Endothelial cell (in vitro differentiated cells): ENCODE results near the gene MTMR10. TPM values are rescaled to one million over a fixed set of nuclear protein-coding genes. Genes with fewer than 3 reads are reported as not detected.

ENCODE experiments used
- DNase-seq: peaks from one replicate; pipeline ENCODE4 v3.0.0; 2021; ENCODE audit warnings: low spot score
- H3K27ac Mint-ChIP-seq: one replicate; pipeline ENCODE4 v1.8.0; 2021; ENCODE audit warnings: mixed read lengths, inconsistent platforms; ENCODE audit not compliant: unreplicated experiment
- H3K27me3 Mint-ChIP-seq: one replicate; pipeline ENCODE4 v1.8.0; 2021; ENCODE audit warnings: mild to moderate bottlenecking, moderate library complexity, mixed read lengths, inconsistent platforms; ENCODE audit not compliant: unreplicated experiment
- H3K36me3 Mint-ChIP-seq: one replicate; pipeline ENCODE4 v1.8.0; 2021; ENCODE audit warnings: mild to moderate bottlenecking, low read depth, mixed read lengths, inconsistent platforms; ENCODE audit not compliant: unreplicated experiment
- H3K4me1 Mint-ChIP-seq: one replicate; pipeline ENCODE4 v1.8.0; 2021; ENCODE audit warnings: mild to moderate bottlenecking, mixed read lengths, inconsistent platforms; ENCODE audit not compliant: unreplicated experiment
- H3K4me3 Mint-ChIP-seq: one replicate; pipeline ENCODE4 v1.8.0; 2021; ENCODE audit warnings: mild to moderate bottlenecking, mixed read lengths, inconsistent platforms; ENCODE audit not compliant: unreplicated experiment
- H3K9me3 Mint-ChIP-seq: one replicate; pipeline ENCODE4 v1.8.0; 2021; ENCODE audit warnings: mixed read lengths, inconsistent platforms; ENCODE audit not compliant: unreplicated experiment
- total RNA-seq: library from RNA; stranded (reverse); fragmentation: NEBNext Ultra II Directional; extraction: Animal tissue kit (Norgen Biotek cat#: 25700); gene quantifications from one replicate; pipeline ENCODE4 v1.2.1, GENCODE V29; 2021; ENCODE audit not compliant: unreplicated experiment
- TF ChIP-seq, protein P1 (sequence below): fragments of 200-600 bp; sonication (generic); IDR thresholded peaks from one replicate; pipeline ENCODE4 v1.5.0; 2021; ENCODE audit warnings: antibody characterized with exemption; ENCODE audit not compliant: unreplicated experiment

The MTMR10 gene
- total RNA-seq, 1 donor from 2014 or later = 15.1 TPM

DNA sequence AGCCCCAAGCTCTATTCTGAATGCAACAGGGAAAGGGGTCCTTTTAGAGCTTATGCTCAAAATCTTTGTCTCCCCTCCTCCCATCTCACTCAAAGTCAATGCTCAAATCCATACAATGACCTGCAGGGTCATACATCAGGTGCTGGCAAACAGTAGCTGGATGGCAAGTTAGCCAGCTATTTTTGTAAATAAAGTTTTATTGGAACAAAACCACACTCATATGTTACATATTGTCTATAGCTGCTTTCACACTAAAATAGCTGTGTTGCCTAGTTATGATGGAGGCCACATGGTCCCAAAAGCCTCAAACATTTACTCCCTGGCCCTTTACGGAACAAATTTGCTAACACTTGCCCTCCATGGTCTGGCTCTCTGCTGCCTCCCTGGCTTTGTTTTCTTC, 89.5 kb downstream of the MTMR10 start:
- H3K4me3 Mint-ChIP-seq = no peak overlapping the region
- no peak overlapping the region for H3K27ac Mint-ChIP-seq
- H3K4me1 Mint-ChIP-seq = peaks cover 6% of the 10 kb centered on the region
- no peak for DNase-seq
- no peaks in the 10 kb centered on the region for H3K36me3 Mint-ChIP-seq
- TF ChIP-seq, protein P1, sequence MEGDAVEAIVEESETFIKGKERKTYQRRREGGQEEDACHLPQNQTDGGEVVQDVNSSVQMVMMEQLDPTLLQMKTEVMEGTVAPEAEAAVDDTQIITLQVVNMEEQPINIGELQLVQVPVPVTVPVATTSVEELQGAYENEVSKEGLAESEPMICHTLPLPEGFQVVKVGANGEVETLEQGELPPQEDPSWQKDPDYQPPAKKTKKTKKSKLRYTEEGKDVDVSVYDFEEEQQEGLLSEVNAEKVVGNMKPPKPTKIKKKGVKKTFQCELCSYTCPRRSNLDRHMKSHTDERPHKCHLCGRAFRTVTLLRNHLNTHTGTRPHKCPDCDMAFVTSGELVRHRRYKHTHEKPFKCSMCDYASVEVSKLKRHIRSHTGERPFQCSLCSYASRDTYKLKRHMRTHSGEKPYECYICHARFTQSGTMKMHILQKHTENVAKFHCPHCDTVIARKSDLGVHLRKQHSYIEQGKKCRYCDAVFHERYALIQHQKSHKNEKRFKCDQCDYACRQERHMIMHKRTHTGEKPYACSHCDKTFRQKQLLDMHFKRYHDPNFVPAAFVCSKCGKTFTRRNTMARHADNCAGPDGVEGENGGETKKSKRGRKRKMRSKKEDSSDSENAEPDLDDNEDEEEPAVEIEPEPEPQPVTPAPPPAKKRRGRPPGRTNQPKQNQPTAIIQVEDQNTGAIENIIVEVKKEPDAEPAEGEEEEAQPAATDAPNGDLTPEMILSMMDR = no peak
- no peaks in the 10 kb centered on the region for H3K9me3 Mint-ChIP-seq
- H3K27me3 Mint-ChIP-seq = no peaks in the 10 kb centered on the region

DNA sequence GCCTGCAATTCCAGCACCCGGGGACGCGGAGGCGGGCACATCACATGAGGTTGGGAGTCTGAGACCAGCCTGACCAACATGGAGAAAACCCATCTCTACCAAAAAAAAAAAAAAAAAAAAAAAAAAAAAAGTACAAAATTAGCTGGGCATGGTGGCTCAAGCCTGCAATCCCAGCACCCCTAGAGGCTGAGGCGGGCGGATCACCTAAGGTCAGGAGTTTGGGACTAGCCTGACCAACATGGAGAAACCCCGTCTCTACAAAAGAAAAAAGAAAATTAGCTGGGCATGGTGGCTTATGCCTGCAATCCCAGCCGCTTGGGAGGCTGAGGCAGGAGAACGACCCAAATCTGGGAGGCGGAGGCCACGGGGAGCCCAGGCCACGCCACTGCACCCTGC, 95.2 kb downstream of the MTMR10 start:
- Mint-ChIP-seq H3K36me3 (no peaks in the 10 kb centered on the region), H3K27ac (no peak overlapping the region), H3K27me3 (no peaks in the 10 kb centered on the region), H3K9me3 (no peaks in the 10 kb centered on the region), H3K4me1 (peaks cover 3% of the 10 kb centered on the region), H3K4me3 (no peak overlapping the region)
- TF ChIP-seq, protein P1 = no peak
- no peak for DNase-seq

DNA sequence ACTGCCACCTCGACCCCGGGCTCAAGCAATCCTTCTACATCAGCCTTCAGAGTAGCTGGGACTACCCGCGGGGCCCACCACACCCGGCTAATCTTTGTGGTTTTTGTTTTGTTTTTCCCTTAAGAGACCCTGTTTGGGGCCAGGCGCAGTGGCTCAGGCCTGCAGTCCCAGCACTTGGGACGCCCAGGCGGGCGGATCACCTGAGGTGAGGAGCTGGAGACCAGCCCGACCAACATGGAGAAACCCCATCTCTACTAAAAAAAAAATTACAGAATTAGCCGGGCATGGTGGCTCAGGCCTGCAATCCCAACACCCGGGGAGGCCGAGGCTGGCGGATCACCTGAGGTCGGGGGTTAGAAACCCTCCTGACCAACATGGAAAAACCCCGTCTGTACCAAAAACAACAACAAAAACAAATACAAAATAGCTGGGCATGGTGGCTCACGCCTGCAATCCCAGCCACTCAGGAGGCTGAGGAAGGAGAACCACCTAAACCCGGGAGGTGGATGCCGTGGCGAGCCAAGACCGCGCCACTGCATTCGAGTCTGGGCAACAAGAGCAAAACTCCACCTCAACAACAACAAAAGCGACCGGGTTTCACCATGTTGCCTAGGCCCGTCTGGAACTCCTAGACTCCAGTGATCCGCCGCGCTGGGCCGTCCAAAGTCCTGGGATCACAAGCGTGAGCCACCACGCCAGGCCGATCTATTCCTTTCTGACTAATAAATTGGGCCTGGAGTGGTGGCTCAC, 95.8 kb downstream of the MTMR10 start:
- no peaks in the 10 kb centered on the region for H3K27me3 Mint-ChIP-seq
- DNase-seq = no peak
- no peak overlapping the region for H3K4me3 Mint-ChIP-seq
- peaks cover 3% of the 10 kb centered on the region for H3K4me1 Mint-ChIP-seq
- H3K27ac Mint-ChIP-seq = no peak overlapping the region
- no peaks in the 10 kb centered on the region for H3K36me3 Mint-ChIP-seq
- no peaks in the 10 kb centered on the region for H3K9me3 Mint-ChIP-seq
- TF ChIP-seq, protein P1 = no peak

DNA sequence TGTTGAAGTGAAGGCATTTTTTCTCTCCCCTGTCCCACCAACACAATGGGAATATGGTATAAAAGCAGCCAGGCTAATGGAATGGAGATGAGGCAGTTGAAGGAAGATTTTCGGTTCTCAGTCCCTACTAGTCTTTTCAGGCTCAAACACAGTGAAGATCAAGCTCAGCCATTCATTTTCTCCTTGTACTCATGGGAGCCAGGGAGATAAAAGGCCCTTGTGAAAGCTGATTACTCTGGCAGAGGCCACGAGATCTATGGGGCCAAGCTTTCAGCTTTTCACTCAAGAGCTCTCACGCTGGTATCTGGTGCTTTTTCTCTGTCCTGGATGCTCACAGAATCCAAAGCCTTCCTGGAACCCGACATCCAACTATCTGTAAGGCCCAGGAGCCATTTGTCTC, 102.2 kb downstream of the MTMR10 start:
- Mint-ChIP-seq H3K4me3 (no peak overlapping the region), H3K36me3 (no peaks in the 10 kb centered on the region), H3K4me1 (peaks cover under 1% of the 10 kb centered on the region), H3K9me3 (no peaks in the 10 kb centered on the region), H3K27ac (no peak overlapping the region), H3K27me3 (no peaks in the 10 kb centered on the region)
- TF ChIP-seq, protein P1 = no peak
- DNase-seq = no peak

Other genes with a start within 250 kb of the MTMR10 start
- gene FAN1, start 87.7 kb downstream of the MTMR10 start, total RNA-seq = 17.5 TPM
- gene TRPM1, start 110.1 kb upstream of the MTMR10 start, total RNA-seq = not detected